Osteoblast (primary cell): ENCODE measurements around the gene PLCD3. TPM values are rescaled to one million over a fixed set of nuclear protein-coding genes. Genes with fewer than 3 reads are reported as not detected.

Experiments
- DNase-seq: peaks from one replicate; pipeline ENCODE4 v3.0.0; 2011; ENCODE audit warnings: low spot score, mixed read lengths; ENCODE audit not compliant: insufficient read length; ENCODE audit errors: missing footprints
- H2AFZ ChIP-seq: 2 replicates; pipeline ENCODE4 v1.6.0; 2011; ENCODE audit warnings: mild to moderate bottlenecking, low read length
- H3K27ac ChIP-seq: 2 replicates; pipeline ENCODE4 v1.5.1; 2011; ENCODE audit warnings: mild to moderate bottlenecking, low read depth, low read length, moderate library complexity
- H3K27me3 ChIP-seq: 2 replicates; pipeline ENCODE4 v1.6.0; 2012; ENCODE audit warnings: mild to moderate bottlenecking, control low read depth, inconsistent platforms, low read length, moderate library complexity; ENCODE audit not compliant: insufficient read depth
- H3K36me3 ChIP-seq: 2 replicates; pipeline ENCODE4 v1.5.1; 2011; ENCODE audit warnings: mild to moderate bottlenecking, low read length, control low read depth, moderate library complexity; ENCODE audit not compliant: insufficient read depth
- H3K4me1 ChIP-seq: 2 replicates; pipeline ENCODE4 v1.5.1; 2011; ENCODE audit warnings: mild to moderate bottlenecking, low read length, control low read depth, moderate library complexity; ENCODE audit not compliant: insufficient read depth
- H3K4me2 ChIP-seq: 2 replicates; pipeline ENCODE4 v1.6.0; 2011; ENCODE audit warnings: mild to moderate bottlenecking, low read length; ENCODE audit not compliant: insufficient read depth
- H3K4me3 ChIP-seq: fragments of 200-600 bp; sonication (generic); 3 replicates; pipeline ENCODE4 v1.5.1; 2012; ENCODE audit warnings: mild to moderate bottlenecking, low read length, inconsistent platforms; ENCODE audit not compliant: insufficient read depth
- H3K79me2 ChIP-seq: 2 replicates; pipeline ENCODE4 v1.6.0; 2012; ENCODE audit warnings: mild to moderate bottlenecking, low read length, control low read depth, inconsistent platforms; ENCODE audit not compliant: insufficient read depth
- H3K9me3 ChIP-seq: 2 replicates; pipeline ENCODE4 v1.5.1; 2011; ENCODE audit warnings: low read depth, low read length, control low read depth
- H4K20me1 ChIP-seq: 2 replicates; pipeline ENCODE4 v1.6.0; 2012; ENCODE audit warnings: mild to moderate bottlenecking, low read length, control low read depth; ENCODE audit not compliant: insufficient read depth
- CTCF ChIP-seq: IDR thresholded peaks from 2 replicates; pipeline ENCODE4 v1.5.1; 2011; ENCODE audit warnings: mild to moderate bottlenecking, low read depth, low read length, moderate library complexity; ENCODE audit errors: extremely low read depth
- total RNA-seq: library from RNA; depleted of rRNA; stranded (reverse); fragments of >200 nt; gene quantifications from 2 replicates; pipeline ENCODE4 v1.2.3, GENCODE V29; 2012

Gene PLCD3
- total RNA-seq, 1 donor, result 31.5 TPM

GRCh38 chr17:45156242-45156641 lies 23.9 kb upstream of the PLCD3 start:
- H3K4me1 ChIP-seq, result peaks cover 29% of the 10 kb centered on the region
- H2AFZ ChIP-seq, result no peak overlapping the region
- H3K36me3 ChIP-seq, result no peaks in the 10 kb centered on the region
- no peak overlapping the region for H3K27ac ChIP-seq
- H3K4me2 ChIP-seq, result no peak overlapping the region
- no peaks in the 10 kb centered on the region for H3K9me3 ChIP-seq
- H4K20me1 ChIP-seq, result peaks cover 6% of the 10 kb centered on the region
- peaks cover 77% of the 10 kb centered on the region for H3K79me2 ChIP-seq
- no peak for DNase-seq
- no peak for TF ChIP-seq CTCF
- H3K27me3 ChIP-seq, result no peaks in the 10 kb centered on the region
- no peak overlapping the region for H3K4me3 ChIP-seq

GRCh38 chr17:45155483-45155882 lies 23.2 kb upstream of the PLCD3 start:
- Histone ChIP-seq H3K9me3 (no peaks in the 10 kb centered on the region), H3K36me3 (no peaks in the 10 kb centered on the region), H3K4me3 (no peak overlapping the region), H3K4me2 (no peak overlapping the region), H3K4me1 (peaks cover 30% of the 10 kb centered on the region), H3K79me2 (peaks cover 77% of the 10 kb centered on the region), H3K27ac (no peak overlapping the region), H4K20me1 (peaks cover 11% of the 10 kb centered on the region), H3K27me3 (no peaks in the 10 kb centered on the region), H2AFZ (no peak overlapping the region)
- no peak for DNase-seq
- no peak for TF ChIP-seq CTCF

GRCh38 chr17:45155029-45155428 lies 22.7 kb upstream of the PLCD3 start:
- Histone ChIP-seq H3K79me2 (peaks cover 77% of the 10 kb centered on the region), H3K4me1 (peaks cover 28% of the 10 kb centered on the region), H4K20me1 (peaks cover 11% of the 10 kb centered on the region)

More at GRCh38 chr17:45155029-45155428, 22.7 kb upstream of the PLCD3 start:
- TF ChIP-seq CTCF, result no peak
- no peak overlapping the region for H3K4me2 ChIP-seq
- H3K27me3 ChIP-seq, result no peaks in the 10 kb centered on the region
- H3K27ac ChIP-seq, result no peak overlapping the region
- DNase-seq, result no peak
- H3K36me3 ChIP-seq, result no peaks in the 10 kb centered on the region
- H3K9me3 ChIP-seq, result no peaks in the 10 kb centered on the region
- no peak overlapping the region for H3K4me3 ChIP-seq
- H2AFZ ChIP-seq, result no peak overlapping the region
